Neural cell (in vitro differentiated cells): ENCODE results near the gene KATNAL1.
"Not testable (repeated sequence)": the region's sequence is repeated elsewhere in the genome, so short reads cannot be mapped to it uniquely, and the experiment has no call there.

Experiments
- POLR2AphosphoS5 ChIP-seq: IDR thresholded peaks from 2 replicates; pipeline ENCODE4 v1.6.1; 2012
- TF ChIP-seq, protein P1 (sequence below): fragments of 450-650 bp; IDR thresholded peaks from 2 replicates; pipeline ENCODE4 v1.5.1; 2014; ENCODE audit warnings: antibody characterized with exemption, mild to moderate bottlenecking, moderate library complexity; ENCODE audit not compliant: poor library complexity, severe bottlenecking
- TF ChIP-seq, protein P2 (sequence below): IDR thresholded peaks from 2 replicates; pipeline ENCODE4 v1.6.1; 2012; ENCODE audit warnings: borderline replicate concordance

DNA sequence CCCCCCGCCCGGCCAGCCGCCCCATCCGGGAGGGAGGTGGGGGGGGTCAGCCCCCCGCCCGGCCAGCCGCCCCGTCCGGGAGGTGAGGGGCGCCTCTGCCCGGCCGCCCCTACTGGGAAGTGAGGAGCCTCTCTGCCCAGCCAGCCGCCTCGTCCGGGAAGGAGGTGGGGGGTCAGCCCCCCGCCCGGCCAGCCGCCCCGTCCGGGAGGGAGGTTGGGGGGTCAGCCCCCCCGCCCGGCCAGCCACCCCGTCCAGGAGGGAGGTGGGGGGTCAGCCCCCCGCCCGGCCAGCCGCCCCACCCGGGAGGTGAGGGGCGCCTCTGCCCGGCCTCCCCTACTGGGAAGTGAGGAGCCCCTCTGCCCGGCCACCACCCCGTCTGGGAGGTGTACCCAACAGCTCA lies 37.3 kb downstream of the KATNAL1 start:
- TF ChIP-seq, protein P1, sequence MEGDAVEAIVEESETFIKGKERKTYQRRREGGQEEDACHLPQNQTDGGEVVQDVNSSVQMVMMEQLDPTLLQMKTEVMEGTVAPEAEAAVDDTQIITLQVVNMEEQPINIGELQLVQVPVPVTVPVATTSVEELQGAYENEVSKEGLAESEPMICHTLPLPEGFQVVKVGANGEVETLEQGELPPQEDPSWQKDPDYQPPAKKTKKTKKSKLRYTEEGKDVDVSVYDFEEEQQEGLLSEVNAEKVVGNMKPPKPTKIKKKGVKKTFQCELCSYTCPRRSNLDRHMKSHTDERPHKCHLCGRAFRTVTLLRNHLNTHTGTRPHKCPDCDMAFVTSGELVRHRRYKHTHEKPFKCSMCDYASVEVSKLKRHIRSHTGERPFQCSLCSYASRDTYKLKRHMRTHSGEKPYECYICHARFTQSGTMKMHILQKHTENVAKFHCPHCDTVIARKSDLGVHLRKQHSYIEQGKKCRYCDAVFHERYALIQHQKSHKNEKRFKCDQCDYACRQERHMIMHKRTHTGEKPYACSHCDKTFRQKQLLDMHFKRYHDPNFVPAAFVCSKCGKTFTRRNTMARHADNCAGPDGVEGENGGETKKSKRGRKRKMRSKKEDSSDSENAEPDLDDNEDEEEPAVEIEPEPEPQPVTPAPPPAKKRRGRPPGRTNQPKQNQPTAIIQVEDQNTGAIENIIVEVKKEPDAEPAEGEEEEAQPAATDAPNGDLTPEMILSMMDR, result not testable (repeated sequence)
- TF ChIP-seq POLR2AphosphoS5, result not testable (repeated sequence)
- TF ChIP-seq, protein P2, sequence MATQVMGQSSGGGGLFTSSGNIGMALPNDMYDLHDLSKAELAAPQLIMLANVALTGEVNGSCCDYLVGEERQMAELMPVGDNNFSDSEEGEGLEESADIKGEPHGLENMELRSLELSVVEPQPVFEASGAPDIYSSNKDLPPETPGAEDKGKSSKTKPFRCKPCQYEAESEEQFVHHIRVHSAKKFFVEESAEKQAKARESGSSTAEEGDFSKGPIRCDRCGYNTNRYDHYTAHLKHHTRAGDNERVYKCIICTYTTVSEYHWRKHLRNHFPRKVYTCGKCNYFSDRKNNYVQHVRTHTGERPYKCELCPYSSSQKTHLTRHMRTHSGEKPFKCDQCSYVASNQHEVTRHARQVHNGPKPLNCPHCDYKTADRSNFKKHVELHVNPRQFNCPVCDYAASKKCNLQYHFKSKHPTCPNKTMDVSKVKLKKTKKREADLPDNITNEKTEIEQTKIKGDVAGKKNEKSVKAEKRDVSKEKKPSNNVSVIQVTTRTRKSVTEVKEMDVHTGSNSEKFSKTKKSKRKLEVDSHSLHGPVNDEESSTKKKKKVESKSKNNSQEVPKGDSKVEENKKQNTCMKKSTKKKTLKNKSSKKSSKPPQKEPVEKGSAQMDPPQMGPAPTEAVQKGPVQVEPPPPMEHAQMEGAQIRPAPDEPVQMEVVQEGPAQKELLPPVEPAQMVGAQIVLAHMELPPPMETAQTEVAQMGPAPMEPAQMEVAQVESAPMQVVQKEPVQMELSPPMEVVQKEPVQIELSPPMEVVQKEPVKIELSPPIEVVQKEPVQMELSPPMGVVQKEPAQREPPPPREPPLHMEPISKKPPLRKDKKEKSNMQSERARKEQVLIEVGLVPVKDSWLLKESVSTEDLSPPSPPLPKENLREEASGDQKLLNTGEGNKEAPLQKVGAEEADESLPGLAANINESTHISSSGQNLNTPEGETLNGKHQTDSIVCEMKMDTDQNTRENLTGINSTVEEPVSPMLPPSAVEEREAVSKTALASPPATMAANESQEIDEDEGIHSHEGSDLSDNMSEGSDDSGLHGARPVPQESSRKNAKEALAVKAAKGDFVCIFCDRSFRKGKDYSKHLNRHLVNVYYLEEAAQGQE, result not testable (repeated sequence)
